WI38 (cell line): ENCODE data around the gene CYTH2.
"Not testable (repeated sequence)": the region's sequence is repeated elsewhere in the genome, so short reads cannot be mapped to it uniquely, and the experiment has no call there.

Source experiments
- H3K4me3 ChIP-seq: 2 replicates; pipeline ENCODE4 v1.5.1; 2011; ENCODE audit warnings: low read depth, mild to moderate bottlenecking, control low read depth, low read length
- TF ChIP-seq, protein P1 (sequence below): IDR thresholded peaks from 2 replicates; pipeline ENCODE4 v1.5.1; 2012; ENCODE audit warnings: low read depth, mild to moderate bottlenecking, control low read depth, low read length

The CYTH2 gene

DNA sequence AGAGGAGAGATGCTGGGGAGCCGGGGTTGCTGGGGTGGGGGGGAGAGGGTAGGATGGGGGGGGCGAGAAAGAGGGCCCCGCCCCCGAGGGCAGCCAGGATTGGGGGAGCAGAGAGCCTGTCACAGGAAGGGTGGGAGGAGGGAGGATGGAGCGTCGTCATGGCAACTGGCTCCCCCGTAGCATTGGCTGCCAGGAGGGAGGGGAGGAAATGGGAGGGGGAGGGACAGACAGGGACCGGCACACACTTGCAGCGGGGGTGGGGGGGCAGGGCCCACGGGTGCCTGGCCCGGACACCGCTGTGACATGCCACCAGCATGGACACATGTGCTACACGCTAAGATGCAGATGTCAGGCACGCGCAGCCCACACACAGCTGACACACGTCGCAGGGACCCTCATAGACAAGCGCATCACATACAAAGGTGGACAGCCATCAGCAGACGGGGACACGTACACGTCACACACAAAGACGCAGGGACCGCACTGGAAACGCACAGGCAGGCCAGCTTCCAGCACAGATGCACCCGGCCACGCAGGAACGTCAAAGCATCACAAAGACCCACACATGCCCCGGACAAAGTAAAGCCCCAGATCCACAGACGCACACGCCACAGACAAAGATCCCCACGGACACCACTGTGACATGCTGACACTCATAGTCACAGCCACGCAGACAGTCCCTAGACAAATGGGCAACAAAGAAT lies 42.8 kb downstream of the CYTH2 start, which contains the start of gene LMTK3:
TSS of gene LMTK3 (minus strand) at position 36 of the 704 bp plus-strand sequence. CDS start 259 bp downstream, outside the sequence.
- no peak within 1 kb of the TSS; the same call in 1 of the 2 replicates for H3K4me3 ChIP-seq
- TF ChIP-seq, protein P1, sequence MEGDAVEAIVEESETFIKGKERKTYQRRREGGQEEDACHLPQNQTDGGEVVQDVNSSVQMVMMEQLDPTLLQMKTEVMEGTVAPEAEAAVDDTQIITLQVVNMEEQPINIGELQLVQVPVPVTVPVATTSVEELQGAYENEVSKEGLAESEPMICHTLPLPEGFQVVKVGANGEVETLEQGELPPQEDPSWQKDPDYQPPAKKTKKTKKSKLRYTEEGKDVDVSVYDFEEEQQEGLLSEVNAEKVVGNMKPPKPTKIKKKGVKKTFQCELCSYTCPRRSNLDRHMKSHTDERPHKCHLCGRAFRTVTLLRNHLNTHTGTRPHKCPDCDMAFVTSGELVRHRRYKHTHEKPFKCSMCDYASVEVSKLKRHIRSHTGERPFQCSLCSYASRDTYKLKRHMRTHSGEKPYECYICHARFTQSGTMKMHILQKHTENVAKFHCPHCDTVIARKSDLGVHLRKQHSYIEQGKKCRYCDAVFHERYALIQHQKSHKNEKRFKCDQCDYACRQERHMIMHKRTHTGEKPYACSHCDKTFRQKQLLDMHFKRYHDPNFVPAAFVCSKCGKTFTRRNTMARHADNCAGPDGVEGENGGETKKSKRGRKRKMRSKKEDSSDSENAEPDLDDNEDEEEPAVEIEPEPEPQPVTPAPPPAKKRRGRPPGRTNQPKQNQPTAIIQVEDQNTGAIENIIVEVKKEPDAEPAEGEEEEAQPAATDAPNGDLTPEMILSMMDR, result no peak

DNA sequence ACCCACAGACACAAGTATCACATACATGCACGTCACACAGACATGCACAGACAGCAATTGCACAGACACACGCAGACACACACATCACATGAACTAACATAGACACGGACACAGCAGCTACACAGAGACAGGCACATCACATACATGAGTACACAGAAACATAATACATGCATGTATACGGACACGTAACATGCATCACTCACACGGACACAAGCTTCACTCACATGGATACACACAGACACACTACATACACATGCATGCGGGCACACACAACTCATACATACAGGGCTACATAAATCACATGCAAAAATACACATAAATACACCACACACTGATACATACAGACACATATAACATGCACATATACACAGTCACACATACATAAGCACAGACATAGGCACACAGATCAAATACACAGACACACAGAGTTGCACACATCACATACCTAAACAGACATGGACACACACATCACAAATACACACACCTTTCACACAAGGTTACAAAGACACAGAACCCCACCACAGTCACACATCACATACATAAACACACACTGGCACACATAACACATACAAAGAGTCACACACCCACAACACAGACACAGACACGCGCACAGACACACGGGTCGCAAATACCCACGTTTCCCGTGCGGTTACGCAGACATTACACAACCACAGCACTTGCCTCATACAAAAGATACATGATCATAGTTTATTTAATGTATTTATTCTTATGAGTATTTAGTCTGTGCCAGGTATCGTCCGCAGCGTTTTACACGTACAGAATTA lies 43.5 kb downstream of the CYTH2 start:
- H3K4me3 ChIP-seq, result no peak overlapping the region

DNA sequence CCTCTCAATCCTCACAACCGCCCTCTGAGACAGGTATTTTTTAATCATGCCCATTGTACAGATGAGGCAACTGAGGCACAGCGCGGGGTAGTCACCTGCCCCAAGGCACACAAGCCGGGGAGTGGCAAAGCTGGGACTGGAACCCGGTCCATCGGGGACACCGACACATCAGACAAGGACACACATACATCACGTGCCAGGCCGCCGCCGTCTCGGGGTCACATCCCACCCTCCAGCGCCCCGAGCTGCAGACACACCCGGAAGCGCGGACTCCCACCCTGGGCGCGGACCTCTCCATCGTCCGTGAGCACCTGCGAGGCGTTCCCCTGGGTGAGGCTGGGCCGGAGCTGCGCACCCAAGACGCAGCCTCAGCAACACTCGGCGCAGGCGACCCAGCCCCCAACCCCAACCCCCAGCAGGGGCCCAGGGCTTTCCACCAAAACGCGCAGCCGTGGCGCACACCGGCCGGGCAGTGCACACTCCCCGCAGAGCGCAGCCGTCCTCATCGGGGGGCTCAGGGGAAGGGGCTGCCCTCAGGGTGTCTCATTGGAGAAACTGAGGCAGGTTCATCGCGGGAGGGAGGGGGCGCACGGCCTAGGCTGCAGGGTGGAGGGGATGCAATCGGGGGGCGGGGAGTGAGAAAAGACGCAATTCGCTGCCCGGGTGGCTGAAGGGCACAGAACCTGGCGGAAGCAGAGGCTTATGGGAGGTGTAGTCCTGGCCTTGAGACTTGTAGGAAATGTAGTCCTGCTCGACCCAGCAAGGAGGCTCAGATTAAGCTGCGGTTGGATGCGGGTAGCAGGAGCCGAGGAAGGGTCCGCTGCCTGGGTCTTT lies 44.3 kb downstream of the CYTH2 start:
- TF ChIP-seq, protein P1, result no peak

More for the DNA sequence above, 43.5 kb downstream of the CYTH2 start:
- TF ChIP-seq, protein P1, result no peak

DNA sequence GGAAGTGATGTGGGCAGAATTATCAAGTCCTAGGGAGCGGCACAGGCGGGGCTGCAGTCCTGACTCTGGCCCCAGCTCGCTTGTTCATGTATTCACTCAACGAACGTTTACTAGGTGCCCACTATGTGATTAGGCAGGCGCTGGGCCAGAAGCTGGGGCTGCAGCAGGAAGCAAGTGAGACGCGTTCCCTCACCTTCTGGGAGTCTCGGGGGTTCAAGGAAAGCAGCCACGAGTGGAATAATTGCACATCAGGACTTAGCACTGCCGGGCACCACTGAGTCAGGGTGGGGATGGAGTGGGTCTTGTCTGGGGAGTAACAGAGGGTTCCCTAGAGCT lies 44.9 kb downstream of the CYTH2 start:
- no peak overlapping the region for H3K4me3 ChIP-seq
- TF ChIP-seq, protein P1, result no peak

More for the DNA sequence above, 44.3 kb downstream of the CYTH2 start:
- peak overlapping the region; percentile 54 for H3K4me3 ChIP-seq

DNA sequence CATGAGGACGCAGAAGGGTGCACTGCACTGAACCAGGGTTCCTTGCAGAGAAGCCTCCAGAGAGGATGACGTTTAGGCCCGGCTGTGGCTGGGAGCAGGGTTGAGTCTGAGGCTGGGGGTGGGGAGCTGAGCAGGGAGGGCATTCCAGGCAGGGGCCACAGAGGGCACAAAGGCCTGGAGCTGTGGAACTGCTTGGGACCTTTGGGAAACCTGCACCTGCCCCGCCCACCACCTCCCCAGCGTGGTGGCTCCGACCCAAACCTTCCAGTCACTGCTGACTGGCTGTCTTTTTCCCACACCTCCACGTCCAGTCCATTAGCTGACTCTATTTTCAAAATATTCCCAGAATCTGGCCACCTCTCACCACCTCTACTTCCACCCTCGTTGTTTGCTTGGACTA lies 47.4 kb downstream of the CYTH2 start:
- TF ChIP-seq, protein P1, result no peak

DNA sequence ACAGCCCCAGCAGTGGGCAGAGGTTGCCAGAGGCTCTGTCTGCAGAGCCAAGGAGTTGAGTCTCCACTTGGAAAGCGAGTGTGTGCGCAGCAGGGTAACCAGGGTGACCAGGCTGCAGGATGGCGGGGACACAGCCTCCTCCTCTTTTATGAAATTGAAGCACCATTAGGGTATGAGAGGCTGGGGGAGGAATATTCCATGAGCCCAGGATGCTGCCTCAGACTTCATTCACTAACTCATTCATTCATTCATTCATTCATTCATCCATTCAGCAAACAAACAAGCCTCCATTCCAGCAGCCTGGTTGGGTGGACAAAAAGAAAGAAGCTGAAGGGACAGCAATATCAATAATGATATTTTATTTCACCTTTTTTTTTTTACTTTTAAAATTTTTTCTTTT lies 49.0 kb downstream of the CYTH2 start:
- H3K4me3 ChIP-seq, result no peak overlapping the region
- TF ChIP-seq, protein P1, result no peak

More for the DNA sequence above, 47.4 kb downstream of the CYTH2 start:
- H3K4me3 ChIP-seq, result no peak overlapping the region

DNA sequence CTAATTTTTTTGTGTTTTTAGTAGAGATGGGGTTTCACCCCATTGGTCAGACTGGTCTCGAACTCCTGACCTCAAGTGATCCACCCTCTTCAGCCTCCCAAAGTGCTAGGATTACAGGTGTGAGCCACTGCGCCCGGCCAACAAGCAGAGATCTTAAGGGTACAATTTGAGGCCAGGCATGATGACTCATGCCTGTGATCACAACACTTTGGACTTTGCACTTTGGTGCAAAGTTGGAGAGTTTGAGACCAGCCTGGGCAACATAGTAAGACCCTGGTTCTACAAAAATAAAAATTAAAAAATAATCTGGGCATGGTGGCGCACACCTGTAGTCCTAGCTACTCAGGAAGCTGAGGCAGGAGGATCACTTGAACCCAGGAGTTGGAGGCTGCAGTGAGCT lies 50.3 kb downstream of the CYTH2 start:
- H3K4me3 ChIP-seq, result not testable (repeated sequence)
